IPS-NIHi11 (cell line): ENCODE results near the gene FAH.
"Not testable (repeated sequence)": the region's sequence is repeated elsewhere in the genome, so short reads cannot be mapped to it uniquely, and the experiment has no call there.

ENCODE experiments used
- DNase-seq: peaks from one replicate; pipeline ENCODE4 v3.0.0; 2012; ENCODE audit warnings: mixed read lengths, low spot score

FAH gene

GRCh38 chr15:80151576-80151975 lies 1.2 kb upstream of the FAH start:
- no peak for DNase-seq

DNA sequence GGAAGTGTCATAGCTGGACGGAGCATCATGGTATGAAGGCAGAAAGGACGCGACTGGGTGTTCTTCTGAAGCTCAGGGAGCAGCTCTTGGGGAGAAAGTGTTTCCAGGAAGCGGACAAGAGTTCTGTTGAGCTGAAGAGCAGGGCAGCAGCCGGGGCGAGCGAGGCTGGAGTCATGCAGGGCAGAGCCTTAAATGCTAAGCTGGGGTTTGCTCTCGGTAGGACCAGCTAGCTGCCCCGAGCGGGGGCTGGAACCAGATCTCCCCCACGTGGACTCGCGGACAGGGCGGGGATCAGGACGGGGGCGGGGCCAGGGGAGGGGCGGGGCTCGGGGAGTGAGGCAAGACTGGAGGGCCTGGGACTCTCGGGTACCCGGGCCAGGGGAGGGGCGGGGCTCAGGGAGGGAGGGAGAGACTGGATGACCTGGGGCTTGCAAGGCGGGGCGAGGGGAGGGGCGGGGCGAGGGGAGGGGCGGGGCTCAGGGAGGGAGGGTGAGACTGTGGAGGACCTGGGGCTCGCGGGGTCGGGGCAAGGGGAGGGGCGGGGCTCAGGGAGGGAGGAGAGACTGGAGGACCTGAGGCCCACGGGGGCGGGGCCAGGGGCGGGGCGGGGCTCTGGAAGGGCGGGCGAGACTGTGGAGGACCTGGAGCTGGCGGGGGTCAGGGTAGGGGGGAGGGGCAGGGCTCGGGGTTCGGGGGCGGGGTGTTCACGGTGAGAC lies 461 bp upstream of the FAH start:
- peak; percentile 99 for DNase-seq

DNA sequence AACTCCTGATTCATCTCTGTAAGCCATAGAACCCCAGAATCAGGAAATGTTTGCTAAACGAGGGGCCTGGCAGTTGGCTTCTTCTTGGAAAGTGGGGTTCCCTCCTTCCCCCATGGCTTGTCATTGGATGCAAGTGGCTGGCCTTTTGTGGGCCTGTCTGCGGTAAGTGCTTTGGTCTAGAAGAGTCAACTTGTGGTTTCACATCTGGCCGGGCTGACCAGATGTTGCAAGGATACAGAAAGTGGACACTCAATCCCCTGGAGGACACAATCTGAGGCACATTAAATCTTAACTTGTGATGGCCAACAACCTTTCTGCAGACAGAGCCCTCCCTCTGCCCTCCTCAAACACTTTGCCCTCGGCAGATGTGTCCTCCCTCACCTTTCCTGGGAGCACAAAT lies 1.1 kb downstream of the FAH start:
- no peak for DNase-seq

- DNase-seq, result no peak
Observed at GRCh38 chr15:80154336-80154735, 1.5 kb downstream of the FAH start.

DNA sequence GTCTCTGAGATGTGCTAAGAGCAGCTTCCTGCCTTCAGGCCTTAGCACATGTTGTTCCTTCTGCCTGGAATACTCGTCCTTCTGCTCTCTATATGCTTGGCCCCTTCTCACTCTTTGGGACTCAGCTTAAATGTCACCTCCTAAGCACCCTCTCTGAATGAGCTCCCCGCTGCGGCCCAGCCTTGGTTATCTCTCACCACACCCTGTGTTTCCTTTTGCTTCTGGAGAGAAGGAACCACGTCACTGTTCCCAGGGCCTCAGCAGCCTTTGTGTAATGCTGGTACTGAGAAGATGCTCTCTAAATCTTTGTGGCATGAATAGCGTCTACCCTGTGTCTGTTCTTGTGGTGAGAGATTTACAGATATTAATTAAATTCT lies 2.2 kb downstream of the FAH start:
- DNase-seq, result no peak

DNA sequence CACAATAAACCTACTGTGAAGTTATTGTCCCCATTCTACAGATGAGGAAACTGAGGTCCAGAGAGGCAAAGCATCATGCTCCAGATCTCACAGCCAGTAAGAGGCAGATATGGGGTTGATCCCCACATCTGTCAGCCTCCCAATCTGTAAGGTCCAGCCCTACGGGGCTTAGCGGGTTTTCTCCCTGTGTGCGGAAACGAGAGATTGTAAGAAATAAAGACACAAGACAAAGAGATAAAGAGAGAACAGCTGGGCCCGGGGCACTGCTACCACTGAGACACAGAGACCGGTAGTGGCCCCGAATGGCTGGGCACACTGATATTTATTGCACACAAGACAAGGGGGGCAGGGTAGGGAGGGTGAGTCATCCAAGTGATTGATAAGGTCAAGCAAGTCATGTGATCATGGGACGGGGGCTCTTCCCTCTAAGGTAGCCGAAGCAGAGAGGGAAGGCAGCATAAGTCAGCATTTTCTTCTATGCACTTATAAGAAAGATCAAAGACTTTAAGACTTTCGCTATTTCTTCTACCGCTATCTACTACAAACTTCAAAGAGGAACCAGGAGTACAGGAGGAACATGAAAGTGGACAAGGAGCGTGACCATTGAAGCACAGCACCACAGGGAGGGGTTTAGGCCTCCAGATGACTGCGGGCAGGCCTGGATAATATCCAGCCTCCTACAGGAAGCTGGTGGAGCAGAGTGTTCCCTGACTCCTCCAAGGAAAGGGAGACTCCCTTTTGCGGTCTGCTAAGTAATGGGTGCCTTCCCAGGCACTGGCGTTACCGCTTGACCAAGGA lies 2.8 kb downstream of the FAH start:
- not testable (repeated sequence) for DNase-seq

DNA sequence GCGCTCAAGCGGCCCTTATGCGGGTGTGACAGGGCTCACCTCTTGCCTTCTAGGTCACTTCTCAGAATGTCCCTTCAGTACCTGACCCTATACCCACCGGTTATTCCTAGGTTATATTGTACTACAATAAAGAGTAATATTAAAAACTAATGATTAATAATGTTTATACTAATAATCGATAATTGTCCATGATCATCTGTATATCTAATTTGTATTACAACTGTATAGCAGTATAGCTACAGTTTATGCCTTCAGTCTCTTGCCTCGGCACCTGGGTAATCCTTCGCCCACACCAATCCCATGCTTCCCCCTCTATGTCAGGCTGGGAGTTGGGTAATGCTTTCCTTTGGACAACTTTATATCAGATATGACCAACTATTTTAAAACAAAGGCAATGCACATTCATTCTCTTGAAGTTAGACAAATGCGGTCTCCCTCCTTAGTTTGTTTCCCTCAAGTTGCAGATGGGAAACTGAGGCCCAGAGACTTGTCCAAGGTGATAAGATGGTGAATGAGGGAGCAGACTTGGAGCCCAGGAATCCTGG lies 3.4 kb downstream of the FAH start:
- no peak for DNase-seq

GRCh38 chr15:80157215-80157614 lies 4.4 kb downstream of the FAH start:
- no peak for DNase-seq

GRCh38 chr15:80159301-80159700 lies 6.5 kb downstream of the FAH start:
- DNase-seq, result no peak

GRCh38 chr15:80159811-80160569 lies 7.2 kb downstream of the FAH start:
- no peak for DNase-seq

DNA sequence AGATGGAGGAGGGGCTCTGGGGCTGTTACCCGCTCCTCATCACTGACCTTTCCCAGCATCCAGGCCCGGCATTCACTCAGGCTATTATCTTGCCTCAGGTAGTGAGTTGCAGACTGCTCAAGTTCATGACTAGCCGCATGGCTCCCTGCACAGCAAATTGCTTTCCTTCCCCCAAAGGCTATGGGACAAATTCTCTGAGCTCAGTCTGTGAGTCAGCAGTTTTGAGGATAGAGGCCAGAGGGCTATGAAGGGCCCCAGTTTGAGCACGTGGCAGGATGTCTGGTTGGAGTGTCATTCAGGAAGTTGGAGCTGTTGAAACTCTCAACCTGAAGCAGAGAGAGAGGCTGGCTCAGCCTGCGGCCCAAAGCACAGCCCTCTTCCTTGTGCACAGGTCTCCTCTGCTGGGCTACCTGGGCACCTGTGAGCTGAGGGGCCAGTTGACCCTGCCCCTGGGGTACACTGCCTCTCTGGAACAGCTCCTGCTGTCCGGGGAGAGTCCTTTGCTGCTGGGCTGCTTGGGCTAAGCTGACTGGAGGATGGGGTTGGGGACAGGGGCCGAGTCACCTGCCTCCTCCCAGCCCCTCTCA lies 7.9 kb downstream of the FAH start:
- no peak for DNase-seq

DNA sequence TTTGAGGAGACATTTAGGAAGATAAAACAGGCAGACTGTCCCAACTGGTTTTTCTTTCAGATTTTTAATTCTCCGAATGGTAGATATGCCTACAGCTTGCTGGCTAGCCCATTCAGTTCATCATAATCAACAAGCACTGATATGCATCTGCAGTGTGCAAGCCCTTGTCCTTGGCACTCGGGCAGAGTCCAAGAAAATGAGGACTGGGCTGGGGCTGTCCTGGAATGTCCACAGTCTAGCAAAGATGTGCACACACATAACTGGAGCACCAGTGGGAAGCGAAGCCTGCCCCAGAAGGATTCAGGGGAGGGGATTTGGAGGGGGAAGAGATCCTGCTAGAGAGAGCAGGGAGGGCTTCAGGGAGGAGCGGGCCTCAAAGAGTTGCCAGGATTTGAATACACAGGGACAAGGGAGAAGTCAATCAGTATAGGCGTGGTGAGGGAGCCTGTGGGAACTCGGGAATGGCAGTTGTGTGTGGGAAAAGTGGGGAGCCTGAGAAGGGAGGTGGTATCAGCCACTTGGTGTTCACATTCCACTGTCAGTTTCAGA lies 8.7 kb downstream of the FAH start:
- no peak for DNase-seq

- DNase-seq, result no peak
Observed at GRCh38 chr15:80162059-80162554, 9.3 kb downstream of the FAH start.

DNA sequence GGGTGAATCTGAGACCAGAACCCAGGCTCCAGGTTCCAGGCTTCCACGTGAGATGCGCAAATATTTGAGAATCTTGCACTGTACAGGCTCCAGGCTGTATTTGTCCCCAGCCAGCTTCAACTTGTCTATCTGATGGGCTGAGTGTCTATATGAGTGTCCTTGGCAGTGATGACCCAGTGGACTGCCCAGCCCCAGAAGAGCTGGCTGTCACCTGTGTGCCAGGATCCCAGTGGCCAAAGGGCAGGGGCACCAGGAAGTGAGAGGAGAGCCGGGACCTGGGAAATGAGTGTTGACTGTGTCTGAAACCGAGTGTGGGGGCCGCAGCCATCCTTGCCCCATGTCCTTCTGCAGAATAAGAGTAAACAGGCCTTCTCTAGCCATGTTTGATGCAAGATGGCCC lies 10.4 kb downstream of the FAH start:
- DNase-seq, result no peak

- no peak for DNase-seq
Observed at GRCh38 chr15:80163897-80164296, 11.1 kb downstream of the FAH start.

GRCh38 chr15:80167936-80168335 lies 15.1 kb downstream of the FAH start:
- DNase-seq, result no peak

- DNase-seq, result no peak
Observed at GRCh38 chr15:80168421-80168820, 15.6 kb downstream of the FAH start.

DNA sequence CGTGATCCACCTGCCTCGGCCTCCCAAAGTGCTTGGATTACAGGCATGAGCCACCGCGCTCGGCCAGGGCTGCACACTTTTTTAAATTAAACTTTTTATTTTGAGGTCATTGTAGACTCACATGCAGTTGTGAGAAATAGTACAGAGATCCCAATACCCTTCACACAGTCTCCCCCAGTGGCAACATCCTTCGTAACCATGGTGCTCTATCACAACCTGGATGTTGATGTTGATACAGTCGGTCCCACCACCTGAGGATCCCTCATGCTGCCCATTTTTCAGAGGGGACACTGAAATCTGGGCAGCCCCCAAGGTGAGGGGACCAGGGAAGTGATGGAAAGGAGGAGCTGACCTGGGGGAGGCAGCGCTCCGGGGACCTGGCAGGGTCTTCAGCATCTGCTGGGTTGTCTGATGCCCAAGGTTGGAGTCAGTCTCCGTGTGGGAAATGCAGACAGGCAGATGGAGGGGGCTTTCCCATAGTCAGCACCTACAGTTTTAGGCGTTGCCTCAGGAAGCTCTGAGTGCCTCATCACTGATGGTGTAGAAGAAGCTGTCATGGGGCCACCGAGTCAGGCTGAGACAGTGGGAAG lies 17.1 kb downstream of the FAH start:
- no peak for DNase-seq

GRCh38 chr15:80170596-80170995 lies 17.8 kb downstream of the FAH start:
- DNase-seq, result no peak

DNA sequence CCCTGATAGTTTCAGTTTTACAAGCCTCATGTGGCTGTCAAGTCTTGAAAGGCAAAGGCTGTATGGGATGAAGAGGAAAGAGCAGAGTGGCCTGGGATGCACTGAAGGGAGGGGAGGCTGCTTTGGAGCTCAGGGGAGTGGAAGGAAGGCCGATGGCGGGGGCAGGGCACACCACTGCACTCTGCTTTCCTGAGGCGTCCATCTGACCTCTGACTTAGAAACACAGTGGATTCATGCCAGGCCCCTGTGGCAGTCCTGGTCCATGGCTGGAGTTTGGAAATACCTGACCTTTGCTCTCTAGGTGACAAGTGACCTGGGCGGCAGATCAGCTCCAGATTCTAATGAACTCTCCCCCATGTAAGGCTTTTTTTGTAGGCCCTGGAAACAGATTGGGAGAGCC lies 19.0 kb downstream of the FAH start:
- DNase-seq, result no peak

- no peak for DNase-seq
Observed at GRCh38 chr15:80172401-80172800, 19.6 kb downstream of the FAH start.
